ENCODE results near the gene COLEC12. TPM values are rescaled to one million over a fixed set of nuclear protein-coding genes. Genes with fewer than 3 reads are reported as not detected.

COLEC12 gene
- total RNA-seq, 1 donor from 2014 or later = 93.7 TPM

GRCh38 chr18:363301-364085, 137.0 kb downstream of the COLEC12 start:
- DNase-seq (ENCODE audit: low spot score) = peak; percentile 59

DNA sequence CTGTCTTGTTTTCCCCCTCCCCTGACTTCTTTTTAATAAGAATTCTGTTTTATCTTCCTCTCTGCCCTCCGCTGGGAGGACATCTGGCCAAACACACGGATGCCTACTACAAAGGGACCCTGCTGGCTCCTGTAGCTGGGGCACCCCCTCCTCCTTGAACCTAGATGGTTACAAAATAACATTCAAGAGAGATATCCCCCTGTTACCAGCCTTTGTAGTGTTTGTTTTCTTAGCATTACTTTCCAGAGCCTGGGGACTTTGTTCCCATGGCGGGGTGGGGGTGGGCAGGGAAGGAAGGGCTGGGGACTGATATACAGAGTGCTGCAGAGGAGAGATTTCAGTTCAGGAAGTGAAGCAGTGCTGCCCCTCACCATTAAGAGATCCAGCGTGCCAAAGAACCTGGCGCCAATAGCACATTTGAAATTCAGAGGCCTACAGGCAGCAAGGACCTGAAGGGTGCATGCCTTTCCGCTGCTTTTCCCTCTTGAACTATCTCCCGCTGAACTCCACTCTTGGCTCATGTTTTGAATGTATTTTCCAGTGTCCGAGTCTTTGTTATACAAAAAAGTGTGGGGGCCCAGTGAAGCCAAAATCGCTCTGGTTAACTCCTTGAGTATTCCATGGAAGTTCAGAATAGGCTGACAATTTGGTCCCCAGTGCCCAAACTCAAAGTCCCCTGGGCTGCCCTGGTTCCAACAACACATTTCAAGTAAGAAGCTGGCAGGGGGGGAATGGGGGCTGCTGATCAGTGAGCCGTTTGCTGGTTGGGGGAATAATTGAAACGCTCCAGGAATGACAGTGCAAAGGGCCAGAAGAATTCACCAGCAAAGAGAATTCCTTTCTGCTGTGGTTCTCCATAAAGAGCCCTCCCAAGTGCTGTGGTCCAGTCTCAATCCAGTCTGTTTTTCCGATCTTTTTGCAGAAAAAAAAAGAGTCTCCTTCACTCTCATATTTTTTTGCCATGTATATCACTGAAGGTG, 137.9 kb downstream of the COLEC12 start:
- peak; percentile 25 for DNase-seq (ENCODE audit: low spot score)

DNA sequence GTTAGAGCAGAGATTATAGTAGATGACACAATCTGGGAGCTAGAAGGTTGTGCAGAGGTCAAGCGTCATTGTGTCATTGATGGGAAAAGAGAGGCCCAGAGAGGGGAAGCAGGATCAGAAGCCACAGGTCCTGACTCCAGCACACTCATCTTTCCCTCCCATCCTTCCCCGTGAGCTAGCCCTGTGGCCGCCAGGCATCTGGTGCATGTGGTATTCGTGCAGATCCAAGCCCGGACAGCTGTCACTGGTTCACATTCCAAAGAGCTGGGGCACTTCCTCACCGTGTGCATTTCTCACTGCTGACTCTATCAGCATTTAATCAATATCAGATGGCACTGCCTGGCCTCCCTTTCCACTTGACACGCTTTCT, 138.6 kb downstream of the COLEC12 start:
- DNase-seq (ENCODE audit: low spot score) = peak; percentile 64

GRCh38 chr18:361100-361732, 139.3 kb downstream of the COLEC12 start:
- no peak for DNase-seq (ENCODE audit: low spot score)

- no peak for DNase-seq (ENCODE audit: low spot score)
Observed at GRCh38 chr18:360676-361075, 139.8 kb downstream of the COLEC12 start.

DNA sequence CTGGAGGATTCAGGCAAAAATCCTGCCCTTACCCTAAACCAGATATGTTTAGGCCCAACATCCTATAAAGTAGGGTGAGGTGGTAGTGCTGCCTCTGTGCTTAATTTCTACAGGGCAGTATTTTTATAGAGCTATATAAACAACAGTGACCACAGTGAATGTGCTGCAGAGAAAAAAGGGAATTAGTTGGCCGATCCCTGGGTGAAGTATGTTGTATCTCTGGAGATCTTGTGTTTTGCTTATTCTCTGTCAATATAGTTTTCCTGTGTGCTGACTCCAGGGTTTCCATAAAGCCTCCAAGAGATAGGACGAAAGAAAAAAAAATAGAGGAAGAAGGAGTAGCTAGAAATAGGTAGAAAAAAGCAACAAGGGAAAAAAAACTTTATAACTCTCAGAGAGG, 143.7 kb downstream of the COLEC12 start:
- DNase-seq (ENCODE audit: low spot score) = peak; percentile 66

DNA sequence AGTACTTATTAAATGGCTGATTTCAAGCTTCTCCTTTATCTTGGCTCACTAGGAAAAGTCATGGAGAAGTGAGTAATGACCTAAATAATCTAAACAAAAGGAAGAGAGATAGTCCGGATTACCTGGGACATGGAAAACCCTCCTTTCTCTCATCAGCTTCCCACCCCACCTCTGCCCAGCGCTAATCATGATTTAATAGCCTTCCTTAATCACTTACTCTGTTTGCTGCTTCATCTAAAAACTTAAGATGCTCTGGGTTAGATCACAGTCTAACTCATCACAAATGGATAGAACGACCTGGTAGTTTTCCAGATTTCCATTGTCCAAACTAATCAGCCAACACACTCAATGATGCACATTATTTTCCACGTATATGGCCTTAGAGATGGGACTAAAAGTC, 144.8 kb downstream of the COLEC12 start:
- DNase-seq (ENCODE audit: low spot score) = peak; percentile 51

DNA sequence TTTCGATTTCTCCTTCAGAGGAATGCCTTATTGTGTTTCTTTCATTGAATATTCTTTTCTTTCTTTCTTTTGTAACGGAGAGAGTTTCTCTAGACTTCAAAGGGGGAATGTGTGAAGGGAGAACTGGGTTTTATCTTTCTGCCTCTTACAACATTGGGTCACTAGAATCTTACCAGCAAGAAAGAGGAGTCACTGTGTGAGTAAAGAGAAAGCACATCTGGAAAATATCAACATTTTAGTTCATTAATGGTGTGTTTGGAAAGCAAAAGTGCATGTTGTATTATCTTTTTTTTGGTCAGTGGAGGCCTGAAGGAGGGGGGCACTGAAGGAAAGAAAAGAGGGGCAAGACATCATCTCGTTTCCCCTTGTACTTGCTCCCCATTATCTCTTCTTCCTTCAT, 146.0 kb downstream of the COLEC12 start:
- DNase-seq (ENCODE audit: low spot score) = peak; percentile 81

DNA sequence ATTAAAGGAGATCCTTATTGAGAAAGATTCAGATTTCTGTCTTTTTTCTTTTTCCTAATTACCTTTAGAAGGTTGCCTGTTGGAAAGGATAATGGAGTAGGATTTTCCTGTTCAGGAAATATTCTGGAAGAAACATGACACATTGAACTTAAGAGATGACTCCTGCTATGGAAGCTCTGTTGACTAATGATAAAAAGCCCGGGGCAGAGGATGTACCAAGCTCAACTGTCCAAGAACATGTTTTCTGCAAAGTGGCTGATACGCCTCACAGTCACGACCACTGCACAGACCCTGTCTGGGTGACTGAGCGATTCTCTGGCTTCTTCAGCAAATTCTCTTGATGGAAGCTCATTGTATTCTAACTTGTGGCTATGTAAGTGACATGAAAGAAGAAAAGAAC, 146.5 kb downstream of the COLEC12 start:
- DNase-seq (ENCODE audit: low spot score) = no peak

DNA sequence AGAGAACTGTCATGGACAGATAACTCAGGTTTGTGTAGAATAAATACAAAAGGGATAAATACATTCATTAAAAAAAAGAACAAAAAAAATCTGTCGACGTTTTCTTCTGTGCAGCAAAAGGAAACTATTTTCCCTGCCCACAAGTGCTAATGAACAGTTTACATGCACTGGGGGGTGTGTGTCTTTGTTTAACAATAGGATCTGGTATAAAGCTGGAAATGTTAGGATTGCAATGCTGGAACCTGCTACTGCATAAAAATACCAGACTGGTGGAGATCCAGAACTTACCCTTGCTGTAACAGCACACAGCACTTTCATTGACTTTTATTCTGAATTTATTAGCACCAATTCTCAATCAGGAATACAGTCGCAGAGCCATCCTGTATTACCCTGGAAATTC, 148.1 kb downstream of the COLEC12 start:
- no peak for DNase-seq (ENCODE audit: low spot score)

DNA sequence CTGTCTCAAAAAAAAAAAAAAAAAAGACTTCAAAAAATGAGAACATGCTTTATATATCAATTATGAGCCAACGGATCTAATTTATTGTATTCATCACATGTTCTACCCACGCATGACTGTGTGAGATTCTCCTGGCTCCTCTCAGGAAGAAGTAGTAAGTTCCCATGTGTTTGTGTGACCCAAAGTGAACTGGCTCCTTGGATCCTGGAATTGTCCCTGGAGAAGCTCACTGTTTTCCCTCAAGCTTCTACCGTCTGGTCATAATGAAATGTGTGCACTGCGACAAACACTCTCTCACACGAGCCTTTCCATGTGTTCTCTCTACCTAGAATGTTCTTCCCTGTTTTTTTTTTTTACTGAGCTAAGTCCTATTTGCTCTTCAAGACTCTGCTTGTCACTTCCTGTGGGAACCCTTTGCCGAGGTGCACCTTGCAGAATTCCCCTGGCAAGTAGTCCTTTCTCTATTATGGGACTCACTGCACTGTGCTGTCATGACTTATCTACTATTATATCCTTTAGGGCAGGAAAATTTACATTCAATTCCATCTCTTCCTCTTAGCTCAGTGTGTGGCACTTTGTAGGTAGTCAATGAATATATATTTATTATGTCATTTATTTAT, 149.4 kb downstream of the COLEC12 start:
- DNase-seq (ENCODE audit: low spot score) = no peak

DNA sequence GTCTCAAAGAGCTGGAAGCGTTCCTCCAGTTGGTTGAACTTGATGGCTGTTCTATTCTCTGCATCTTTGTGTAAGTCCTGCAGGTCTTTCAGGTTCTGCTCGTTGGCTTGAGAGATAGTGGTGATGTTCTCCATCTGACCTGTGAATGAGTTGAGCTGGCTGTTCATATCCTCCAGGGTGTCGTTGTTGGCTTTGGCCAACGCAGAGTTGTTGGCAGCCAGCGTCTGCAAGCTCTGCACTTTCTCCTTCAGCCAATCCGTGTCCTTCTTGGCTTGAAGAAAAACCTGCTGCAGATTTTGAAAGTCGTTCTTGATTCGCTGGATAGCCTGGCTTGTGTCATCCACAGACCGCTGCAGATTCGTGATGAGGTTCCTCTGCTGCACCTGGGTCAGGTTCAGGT, 153.9 kb downstream of the COLEC12 start:
- DNase-seq (ENCODE audit: low spot score) = no peak

DNA sequence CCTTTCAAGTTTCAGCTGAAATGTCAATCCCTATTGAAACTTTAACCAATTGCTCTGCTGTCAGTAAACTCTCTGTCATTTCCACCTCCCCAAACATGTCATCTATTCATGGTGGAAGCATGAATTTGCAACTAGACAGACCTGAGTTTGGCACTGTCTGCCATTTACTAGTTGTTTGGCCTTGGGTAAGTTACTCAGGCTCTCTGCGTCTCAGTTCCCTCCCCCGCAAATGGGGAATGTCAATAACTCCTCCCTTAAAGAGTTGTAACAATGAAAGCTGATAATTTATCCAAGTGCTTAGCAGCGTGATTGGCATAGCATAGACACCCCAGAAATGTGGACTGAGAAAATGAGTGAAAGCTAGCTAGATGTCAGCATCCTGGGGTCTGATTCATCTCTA, 159.4 kb downstream of the COLEC12 start:
- DNase-seq (ENCODE audit: low spot score) = no peak

DNA sequence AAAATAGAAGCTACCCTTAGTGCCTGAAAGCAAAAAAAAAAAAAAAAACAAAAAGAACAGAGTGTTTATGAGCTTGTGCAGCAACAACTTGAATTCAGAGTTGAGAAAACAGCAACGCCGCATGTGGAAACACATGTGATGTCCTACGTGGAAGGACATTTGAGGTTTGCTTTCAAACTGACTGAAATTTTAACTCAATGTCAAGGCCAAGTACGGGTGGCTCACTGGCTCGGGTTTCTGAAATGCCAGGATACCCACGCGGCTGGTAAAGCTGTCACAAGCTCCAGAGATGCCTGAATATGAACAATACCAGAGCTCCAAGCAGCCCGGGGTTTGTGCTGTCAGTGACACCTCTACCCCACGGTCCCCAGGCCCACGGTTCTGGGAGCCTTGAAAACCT, 160.5 kb downstream of the COLEC12 start:
- DNase-seq (ENCODE audit: low spot score) = no peak

DNA sequence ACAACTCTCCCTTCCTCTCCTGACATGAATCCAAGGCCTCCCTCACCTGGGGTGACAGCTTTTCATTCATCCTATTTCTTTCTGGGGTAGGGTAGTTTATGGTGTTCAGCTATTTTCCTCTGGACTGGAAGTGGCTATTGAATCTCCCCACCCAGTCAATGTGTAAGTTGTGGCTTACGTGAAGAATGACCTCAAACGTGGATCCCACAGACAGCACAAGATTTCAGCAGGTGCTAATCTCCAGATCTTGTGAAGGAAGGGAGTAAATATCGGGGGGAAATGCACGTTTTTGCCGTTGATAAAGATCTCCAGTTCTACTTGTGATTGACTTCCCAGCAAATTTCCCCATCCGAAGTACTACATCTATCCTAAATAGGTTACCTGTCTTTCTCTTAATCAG, 161.3 kb downstream of the COLEC12 start:
- DNase-seq (ENCODE audit: low spot score) = no peak

GRCh38 chr18:336713-337112, 163.8 kb downstream of the COLEC12 start:
- DNase-seq (ENCODE audit: low spot score) = no peak

DNA sequence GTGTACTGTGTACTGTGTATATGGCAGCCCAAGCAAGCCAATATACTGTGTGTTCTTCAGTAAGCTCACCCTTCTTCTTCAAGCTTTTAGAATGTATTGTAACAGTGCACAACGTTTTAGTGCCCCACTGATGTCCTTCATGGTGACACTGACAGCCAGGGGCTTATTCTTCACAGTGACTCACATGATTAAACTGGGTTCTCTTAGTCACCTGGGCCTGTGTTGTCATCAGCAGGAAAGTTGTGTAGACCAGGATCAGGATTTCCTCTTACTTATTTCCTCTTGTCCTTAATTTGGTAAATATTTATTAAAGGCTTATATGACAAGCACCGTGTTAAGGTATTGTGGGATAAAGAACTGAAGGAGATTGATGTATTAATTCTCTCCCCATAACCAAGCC, 164.8 kb downstream of the COLEC12 start:
- DNase-seq (ENCODE audit: low spot score) = no peak

- no peak for DNase-seq (ENCODE audit: low spot score)
Observed at GRCh38 chr18:334575-335132, 165.8 kb downstream of the COLEC12 start.

- peak; percentile 91 for DNase-seq (ENCODE audit: low spot score)
Observed at GRCh38 chr18:332721-333510, 167.6 kb downstream of the COLEC12 start.

DNA sequence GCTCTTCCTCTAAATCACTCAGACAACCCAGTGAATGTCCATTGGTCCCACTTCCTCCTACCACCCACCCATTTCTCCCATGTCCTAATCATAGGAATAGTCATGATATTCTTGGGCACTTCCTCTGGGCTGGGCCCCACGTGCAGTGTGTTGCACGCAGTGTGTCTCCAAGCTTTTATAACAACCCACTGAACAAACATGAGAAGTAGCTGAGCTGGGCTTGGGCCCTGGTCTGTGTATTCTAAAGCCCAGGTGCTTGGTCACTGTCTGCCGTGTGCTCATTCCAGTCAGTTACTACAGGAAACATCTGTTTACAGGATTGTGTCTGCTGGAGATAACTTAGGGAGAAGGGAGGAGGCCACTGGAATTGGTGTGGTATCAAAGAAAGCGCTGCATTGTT, 168.5 kb downstream of the COLEC12 start:
- DNase-seq (ENCODE audit: low spot score) = no peak

All from umbilical cord (tissue), 2 donors.